DOHH2 (cell line): ENCODE results near the gene LRCH1.
"Not testable (repeated sequence)": the region's sequence is repeated elsewhere in the genome, so short reads cannot be mapped to it uniquely, and the experiment has no call there.

Source experiments
- H3F3A ChIP-seq: fragments of 200-600 bp; sonication (generic), shearing (Covaris generic); 2 replicates; pipeline ENCODE4 v1.6.0; 2016; ENCODE audit warnings: antibody characterized with exemption, mild to moderate bottlenecking; ENCODE audit not compliant: control insufficient read depth, insufficient read depth
- H3K27ac ChIP-seq: fragments of 200-600 bp; sonication (generic); 2 replicates; pipeline ENCODE4 v1.5.1; 2014; ENCODE audit warnings: low read depth, mild to moderate bottlenecking, low read length, moderate library complexity
- H3K27me3 ChIP-seq: fragments of 200-600 bp; sonication (generic); 2 replicates; pipeline ENCODE4 v1.6.1; 2014; ENCODE audit warnings: mild to moderate bottlenecking, low read length, mixed read lengths; ENCODE audit not compliant: control insufficient read depth
- H3K36me3 ChIP-seq: fragments of 200-600 bp; sonication (generic); 2 replicates; pipeline ENCODE4 v1.6.1; 2014; ENCODE audit warnings: mild to moderate bottlenecking, low read length, moderate library complexity, mixed read lengths; ENCODE audit not compliant: control insufficient read depth
- H3K4me1 ChIP-seq: fragments of 200-600 bp; sonication (generic); 2 replicates; pipeline ENCODE4 v1.6.1; 2014; ENCODE audit warnings: mild to moderate bottlenecking, low read length, mixed read lengths; ENCODE audit not compliant: control insufficient read depth
- H3K4me2 ChIP-seq: fragments of 200-600 bp; sonication (generic); 2 replicates; pipeline ENCODE4 v1.6.0; 2014; ENCODE audit warnings: mild to moderate bottlenecking, low read length, moderate library complexity
- H3K4me3 ChIP-seq: fragments of 200-600 bp; sonication (generic); 2 replicates; pipeline ENCODE4 v1.5.1; 2014; ENCODE audit warnings: mild to moderate bottlenecking, low read length, mixed read lengths
- H3K79me2 ChIP-seq: fragments of 200-600 bp; sonication (generic); 2 replicates; pipeline ENCODE4 v1.6.1; 2014; ENCODE audit warnings: mild to moderate bottlenecking, low read length, mixed read lengths; ENCODE audit not compliant: control insufficient read depth
- H3K9me2 ChIP-seq: fragments of 200-600 bp; sonication (generic); replicated peaks from 2 replicates; pipeline ENCODE4 v1.6.1; 2014; ENCODE audit warnings: mild to moderate bottlenecking, low read length, mixed read lengths; ENCODE audit not compliant: control insufficient read depth
- H3K9me3 ChIP-seq: fragments of 200-600 bp; sonication (generic); 2 replicates; pipeline ENCODE4 v1.6.1; 2014; ENCODE audit warnings: antibody characterized with exemption, low read length, mixed read lengths; ENCODE audit not compliant: control insufficient read depth, insufficient read depth
- H4K20me1 ChIP-seq: fragments of 200-600 bp; sonication (generic); 2 replicates; pipeline ENCODE4 v1.6.0; 2014; ENCODE audit warnings: low read depth, mild to moderate bottlenecking, antibody characterized with exemption, low read length, moderate library complexity; ENCODE audit not compliant: control insufficient read depth, insufficient read depth
- CTCF ChIP-seq: fragments of 200-600 bp; sonication (generic); IDR thresholded peaks from one replicate; pipeline ENCODE4 v1.5.1; 2014; ENCODE audit warnings: antibody characterized with exemption, mild to moderate bottlenecking, low read depth, low read length; ENCODE audit not compliant: poor library complexity, severe bottlenecking
- EZH2phosphoT487 ChIP-seq: fragments of 200-600 bp; sonication (generic); IDR thresholded peaks from 2 replicates; pipeline ENCODE4 v1.6.1; 2017; ENCODE audit warnings: borderline replicate concordance, mild to moderate bottlenecking, antibody characterized with exemption, low read length, moderate library complexity, mixed read lengths

LRCH1 gene

DNA sequence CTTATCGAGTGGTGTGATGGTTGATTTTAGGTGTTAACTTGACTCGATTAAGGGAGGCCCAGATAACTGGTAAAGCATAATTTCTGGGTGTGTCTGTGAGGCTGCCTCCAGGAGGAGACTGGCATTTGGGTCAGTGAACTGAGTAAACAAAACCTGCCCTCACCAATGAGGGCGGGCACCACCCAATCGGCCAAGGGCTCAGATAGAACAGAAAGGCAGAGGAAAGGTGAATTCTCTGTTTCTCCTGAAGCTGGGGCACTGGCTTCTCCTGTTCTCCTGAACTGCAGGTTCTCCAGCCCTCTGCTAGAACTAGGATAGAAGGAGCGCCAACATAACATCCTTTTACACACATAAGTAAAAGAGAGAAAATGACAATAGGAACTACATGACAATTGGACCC, 208.9 kb downstream of the LRCH1 start:
- H3F3A ChIP-seq = 0 out of 2 replicates have a peak, but pooled peaks cover 4% of the 10 kb centered on the region

DNA sequence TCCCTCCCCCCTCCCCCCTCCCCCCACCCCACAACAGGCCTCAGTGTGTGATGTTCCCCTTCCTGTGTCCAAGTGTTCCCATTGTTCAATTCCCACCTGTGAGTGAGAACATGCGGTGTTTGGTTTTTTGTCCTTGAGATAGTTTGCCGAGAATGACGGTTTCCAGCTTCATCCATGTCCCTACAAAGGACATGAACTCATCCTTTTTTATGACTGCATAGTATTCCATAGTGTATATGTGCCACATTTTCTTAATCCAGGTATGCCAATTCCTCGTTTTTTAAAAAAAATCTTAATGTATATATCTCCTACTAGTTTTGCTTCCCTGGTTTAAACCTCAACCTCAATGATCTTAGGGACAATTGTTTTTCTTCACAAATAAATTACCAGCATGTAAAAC, 217.0 kb downstream of the LRCH1 start:
- not testable (repeated sequence) for H3K4me3 ChIP-seq, H4K20me1 ChIP-seq, H3K4me1 ChIP-seq, H3K9me3 ChIP-seq, H3K27ac ChIP-seq, H3K27me3 ChIP-seq, H3K79me2 ChIP-seq, H3K4me2 ChIP-seq, H3K9me2 ChIP-seq, H3F3A ChIP-seq
- peaks cover 36% of the 10 kb centered on the region for H3K36me3 ChIP-seq

More for the DNA sequence above, 208.9 kb downstream of the LRCH1 start:
- Histone ChIP-seq H3K27me3 (no peaks in the 10 kb centered on the region), H3K9me2 (no peaks in the 10 kb centered on the region), H3K79me2 (no peaks in the 10 kb centered on the region), H3K27ac (no peak overlapping the region), H3K4me3 (no peak overlapping the region), H3K36me3 (no peaks in the 10 kb centered on the region), H3K4me2 (no peak overlapping the region), H3K4me1 (peaks cover 20% of the 10 kb centered on the region), H4K20me1 (no peaks in the 10 kb centered on the region), H3K9me3 (no peaks in the 10 kb centered on the region)
- no peak for TF ChIP-seq EZH2phosphoT487
- no peak for TF ChIP-seq CTCF

DNA sequence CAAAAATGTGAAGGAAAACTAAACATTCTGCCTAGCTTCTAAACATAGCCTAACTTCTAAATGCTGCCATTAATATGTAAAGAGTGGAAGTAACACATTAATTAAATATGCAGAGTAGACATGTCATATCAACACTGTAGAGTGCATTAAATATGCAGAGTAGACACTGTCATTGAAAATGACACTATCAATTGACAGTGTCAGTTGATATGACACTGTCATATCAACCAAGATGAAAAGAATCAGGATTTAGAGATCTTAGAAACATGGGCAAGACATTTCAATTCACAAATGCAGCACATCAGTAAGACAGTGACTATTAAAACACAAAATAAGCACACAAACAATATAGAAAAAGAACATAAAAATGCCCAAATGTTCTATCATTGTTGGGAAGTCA, 218.7 kb downstream of the LRCH1 start:
- Histone ChIP-seq H3K4me1 (no peaks in the 10 kb centered on the region), H3K36me3 (peaks cover 51% of the 10 kb centered on the region), H3K27me3 (no peaks in the 10 kb centered on the region), H3F3A (0 out of 2 replicates have a peak, but pooled peaks cover 2% of the 10 kb centered on the region), H3K79me2 (no peaks in the 10 kb centered on the region), H3K9me3 (no peaks in the 10 kb centered on the region), H3K4me3 (no peak overlapping the region), H3K4me2 (no peak overlapping the region), H3K27ac (no peak overlapping the region), H4K20me1 (no peaks in the 10 kb centered on the region), H3K9me2 (no peaks in the 10 kb centered on the region)
- TF ChIP-seq CTCF (no peak), EZH2phosphoT487 (no peak)

DNA sequence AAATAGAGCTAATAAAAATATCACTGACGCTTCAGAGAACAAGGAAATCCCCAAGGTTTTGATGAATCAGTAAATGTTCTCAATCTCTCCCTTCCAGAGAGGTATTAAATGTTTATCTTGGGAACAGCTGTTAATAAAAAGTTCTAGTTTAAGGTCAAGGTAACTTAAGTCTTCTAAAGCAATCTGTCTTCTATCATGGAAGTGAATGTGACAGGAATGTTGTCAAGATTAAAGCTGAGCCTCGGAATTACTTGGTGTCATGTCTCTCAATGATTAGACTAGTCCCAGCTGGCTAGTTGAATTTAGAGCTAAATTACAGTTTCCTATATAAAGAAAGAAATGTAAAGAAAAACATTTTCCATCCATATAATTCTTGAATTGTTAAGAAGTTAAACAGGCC, 220.6 kb downstream of the LRCH1 start:
- no peaks in the 10 kb centered on the region for H4K20me1 ChIP-seq
- H3F3A ChIP-seq = 0 out of 2 replicates have a peak, but pooled peaks cover 2% of the 10 kb centered on the region
- H3K4me1 ChIP-seq = no peaks in the 10 kb centered on the region
- peaks cover 68% of the 10 kb centered on the region for H3K36me3 ChIP-seq
- H3K27me3 ChIP-seq = no peaks in the 10 kb centered on the region
- no peaks in the 10 kb centered on the region for H3K9me3 ChIP-seq
- H3K4me2 ChIP-seq = no peak overlapping the region
- H3K4me3 ChIP-seq = no peak overlapping the region
- H3K27ac ChIP-seq = no peak overlapping the region
- no peaks in the 10 kb centered on the region for H3K79me2 ChIP-seq
- TF ChIP-seq CTCF (no peak), EZH2phosphoT487 (no peak)
- no peaks in the 10 kb centered on the region for H3K9me2 ChIP-seq
